HCT116 (cell line): Measurements from ENCODE around the gene HCST.

Experiments used
- CTCF ChIP-seq, 3 experiments: fragments of 200-600 bp in 1 of 3; sonication (generic) in 1 of 3; IDR thresholded peaks in 2 of 3; conservative IDR thresholded peaks in 1 of 3; 2 replicates each; pipeline ENCODE4 v1.5.1; 2012 to 2017; ENCODE audit warnings: low read depth in 2 of 3, low read length in 2 of 3, antibody characterized with exemption in 1 of 3, borderline replicate concordance in 1 of 3, control low read depth in 1 of 3, mild to moderate bottlenecking in 1 of 3, mixed read lengths in 1 of 3, mixed run types in 1 of 3, moderate library complexity in 1 of 3; ENCODE audit not compliant: insufficient read depth in 1 of 3
- EGR1 ChIP-seq: IDR thresholded peaks from 2 replicates; pipeline ENCODE4 v1.6.1; 2012; ENCODE audit warnings: low read depth
- EZH2 ChIP-seq: fragments of 200-600 bp; sonication (generic); IDR thresholded peaks from 2 replicates; pipeline ENCODE4 v1.6.1; 2017; ENCODE audit warnings: antibody characterized with exemption, mixed run types
- POLR2A ChIP-seq: IDR thresholded peaks from 2 replicates; pipeline ENCODE4 v1.7.0; 2011; ENCODE audit warnings: borderline replicate concordance; ENCODE audit not compliant: insufficient read depth, insufficient read length; ENCODE audit errors: extremely low read depth
- POLR2AphosphoS5 ChIP-seq: IDR thresholded peaks from 2 replicates; pipeline ENCODE4 v1.6.1; 2011; ENCODE audit warnings: mild to moderate bottlenecking, low read depth, low read length, moderate library complexity
- SRF ChIP-seq: IDR thresholded peaks from 2 replicates; pipeline ENCODE4 v1.6.1; 2012; ENCODE audit warnings: low read depth
- ZFX ChIP-seq: fragments of 450-650 bp; IDR thresholded peaks from 2 replicates; pipeline ENCODE4 v1.6.1; 2017
- TF ChIP-seq, protein P1 (sequence below): IDR thresholded peaks from 2 replicates; pipeline ENCODE4 v1.6.1; 2012
- TF ChIP-seq, protein P2 (sequence below): IDR thresholded peaks from 2 replicates; pipeline ENCODE4 v1.6.1; 2012; ENCODE audit warnings: low read depth

GRCh38 chr19:35935911-35936737 is 33.8 kb downstream of the HCST start, which contains the start of gene LRFN3:
- TF ChIP-seq POLR2A, result no peak
- no peak for TF ChIP-seq CTCF (IDR thresholded peaks at IDR 0.05 in 2 of 3, conservative IDR thresholded peaks at IDR 0.05 in 1 of 3; ENCODE audit: borderline replicate concordance in 1 of 3, insufficient read depth in 1 of 3, low read depth in 2 of 3, low read length in 2 of 3)
- no peak for TF ChIP-seq EGR1
- no peak for TF ChIP-seq EZH2
- no peak for TF ChIP-seq SRF
- TF ChIP-seq, protein P1, sequence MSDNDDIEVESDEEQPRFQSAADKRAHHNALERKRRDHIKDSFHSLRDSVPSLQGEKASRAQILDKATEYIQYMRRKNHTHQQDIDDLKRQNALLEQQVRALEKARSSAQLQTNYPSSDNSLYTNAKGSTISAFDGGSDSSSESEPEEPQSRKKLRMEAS, result peak; percentile 82
- TF ChIP-seq ZFX, result peak; percentile 61; the same call in 1 of the 2 replicates
- TF ChIP-seq POLR2AphosphoS5, result peak; percentile 30; the same call in 1 of the 2 replicates
- TF ChIP-seq, protein P2, sequence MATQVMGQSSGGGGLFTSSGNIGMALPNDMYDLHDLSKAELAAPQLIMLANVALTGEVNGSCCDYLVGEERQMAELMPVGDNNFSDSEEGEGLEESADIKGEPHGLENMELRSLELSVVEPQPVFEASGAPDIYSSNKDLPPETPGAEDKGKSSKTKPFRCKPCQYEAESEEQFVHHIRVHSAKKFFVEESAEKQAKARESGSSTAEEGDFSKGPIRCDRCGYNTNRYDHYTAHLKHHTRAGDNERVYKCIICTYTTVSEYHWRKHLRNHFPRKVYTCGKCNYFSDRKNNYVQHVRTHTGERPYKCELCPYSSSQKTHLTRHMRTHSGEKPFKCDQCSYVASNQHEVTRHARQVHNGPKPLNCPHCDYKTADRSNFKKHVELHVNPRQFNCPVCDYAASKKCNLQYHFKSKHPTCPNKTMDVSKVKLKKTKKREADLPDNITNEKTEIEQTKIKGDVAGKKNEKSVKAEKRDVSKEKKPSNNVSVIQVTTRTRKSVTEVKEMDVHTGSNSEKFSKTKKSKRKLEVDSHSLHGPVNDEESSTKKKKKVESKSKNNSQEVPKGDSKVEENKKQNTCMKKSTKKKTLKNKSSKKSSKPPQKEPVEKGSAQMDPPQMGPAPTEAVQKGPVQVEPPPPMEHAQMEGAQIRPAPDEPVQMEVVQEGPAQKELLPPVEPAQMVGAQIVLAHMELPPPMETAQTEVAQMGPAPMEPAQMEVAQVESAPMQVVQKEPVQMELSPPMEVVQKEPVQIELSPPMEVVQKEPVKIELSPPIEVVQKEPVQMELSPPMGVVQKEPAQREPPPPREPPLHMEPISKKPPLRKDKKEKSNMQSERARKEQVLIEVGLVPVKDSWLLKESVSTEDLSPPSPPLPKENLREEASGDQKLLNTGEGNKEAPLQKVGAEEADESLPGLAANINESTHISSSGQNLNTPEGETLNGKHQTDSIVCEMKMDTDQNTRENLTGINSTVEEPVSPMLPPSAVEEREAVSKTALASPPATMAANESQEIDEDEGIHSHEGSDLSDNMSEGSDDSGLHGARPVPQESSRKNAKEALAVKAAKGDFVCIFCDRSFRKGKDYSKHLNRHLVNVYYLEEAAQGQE, result no peak
